NCI-H226 (cell line): ENCODE data around the gene ATG5.
"Not testable (repeated sequence)": the region's sequence is repeated elsewhere in the genome, so short reads cannot be mapped to it uniquely, and the experiment has no call there.

ENCODE experiments used
- DNase-seq: peaks from one replicate; pipeline ENCODE4 v3.0.0-alpha.2; 2015

The ATG5 gene

GRCh38 chr6:106309766-106310373 lies 15.7 kb downstream of the ATG5 start:
- DNase-seq: peak; percentile 64

DNA sequence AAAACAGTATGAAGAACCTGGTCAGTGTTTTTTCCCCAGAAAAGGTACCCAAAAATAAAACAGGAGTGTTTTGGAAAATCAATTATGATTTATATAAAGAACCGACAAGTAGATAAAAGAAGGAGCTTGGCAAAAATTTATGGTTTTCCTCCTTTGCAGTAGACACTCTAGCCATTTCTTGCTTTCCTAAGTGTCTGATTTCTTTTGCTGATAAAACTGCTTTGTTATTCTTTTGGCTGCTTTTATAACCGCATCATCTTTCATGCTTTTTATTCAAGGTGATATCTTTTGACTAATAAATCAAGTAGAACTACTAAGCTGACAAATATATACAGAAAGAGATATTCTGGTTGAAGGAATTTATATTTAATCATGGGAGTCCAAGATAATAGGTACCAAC lies 16.6 kb downstream of the ATG5 start:
- DNase-seq: peak; percentile 48

DNA sequence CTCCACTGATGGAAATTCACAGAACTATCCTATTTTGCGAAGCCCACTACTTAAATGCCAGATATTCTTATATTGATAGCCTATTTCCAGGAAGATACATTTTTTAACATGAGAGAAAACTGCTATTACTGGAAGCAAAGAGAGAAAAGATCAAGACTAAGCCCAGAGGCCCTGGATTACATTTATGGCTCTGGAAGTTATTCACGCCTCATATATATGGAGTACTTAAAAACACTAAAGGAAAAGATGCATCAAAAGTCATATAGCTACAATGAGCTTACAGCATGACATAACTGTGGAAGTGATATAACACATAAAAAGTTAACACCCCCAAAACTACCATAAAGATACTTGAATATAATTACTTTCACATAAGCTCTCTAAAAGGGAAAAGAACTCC lies 19.8 kb downstream of the ATG5 start:
- no peak for DNase-seq

GRCh38 chr6:106300944-106301343 lies 24.6 kb downstream of the ATG5 start:
- peak; percentile 20 for DNase-seq

GRCh38 chr6:106300020-106300780 lies 25.4 kb downstream of the ATG5 start:
- no peak for DNase-seq

DNA sequence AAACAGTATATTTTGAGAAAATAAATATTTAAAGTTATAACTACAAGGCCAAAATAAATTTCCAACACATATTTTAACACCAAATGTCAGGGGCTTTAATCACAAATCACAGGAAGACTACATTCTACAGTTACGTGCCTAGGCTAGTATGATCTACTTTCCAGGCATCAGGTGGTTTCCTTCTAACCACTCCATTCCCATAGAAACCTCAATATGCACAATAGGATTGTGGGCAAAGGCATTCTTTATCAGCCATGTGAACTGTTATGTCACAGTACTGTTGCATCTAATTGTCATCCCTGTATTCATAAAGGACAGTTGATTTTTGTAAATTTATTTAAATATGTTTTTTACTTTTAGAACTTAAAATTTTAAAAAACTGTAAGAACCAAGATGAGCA lies 32.4 kb downstream of the ATG5 start:
- DNase-seq: no peak

DNA sequence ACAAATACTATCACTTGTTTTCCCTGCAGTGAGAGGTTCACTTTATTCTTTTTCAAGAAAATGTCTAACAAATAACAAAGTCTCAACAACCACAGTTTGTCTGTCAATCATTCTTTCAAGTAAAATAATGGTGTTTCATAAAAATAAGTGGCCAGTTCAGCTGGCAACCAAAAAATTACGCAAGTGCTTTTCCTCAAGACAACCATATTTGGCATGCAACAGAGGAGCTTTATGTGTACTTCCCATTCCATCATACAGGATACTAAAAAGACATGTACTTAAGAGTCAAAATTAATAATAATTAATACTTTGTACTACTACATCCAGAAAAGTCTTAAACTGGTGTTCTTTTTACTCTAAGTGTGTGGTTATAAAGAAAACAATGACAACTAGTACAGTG lies 34.6 kb downstream of the ATG5 start:
- DNase-seq: no peak

GRCh38 chr6:106290032-106290431 lies 35.5 kb downstream of the ATG5 start:
- DNase-seq: no peak

GRCh38 chr6:106287215-106287614 lies 38.3 kb downstream of the ATG5 start:
- DNase-seq: no peak

- no peak for DNase-seq
Observed at GRCh38 chr6:106286746-106287145, 38.8 kb downstream of the ATG5 start.

DNA sequence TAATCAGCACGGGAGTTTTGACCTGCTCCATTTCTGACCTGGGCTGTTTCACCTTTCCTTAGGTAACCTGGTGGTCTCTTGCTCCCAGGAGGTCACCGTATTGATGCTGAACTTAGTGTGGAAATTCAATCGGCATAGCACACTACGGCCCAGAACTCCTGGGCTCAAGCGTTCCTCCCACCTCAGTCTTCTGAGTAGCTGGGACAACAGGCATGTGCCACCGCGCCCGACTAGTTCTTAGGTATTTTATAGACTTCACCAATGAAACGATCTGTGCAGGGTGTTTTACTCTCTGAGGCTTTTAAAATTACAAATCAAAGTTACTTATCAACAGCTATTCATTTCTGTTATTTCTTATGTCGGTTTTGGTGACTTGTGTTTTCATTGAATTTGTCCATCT lies 42.1 kb downstream of the ATG5 start:
- DNase-seq: no peak

DNA sequence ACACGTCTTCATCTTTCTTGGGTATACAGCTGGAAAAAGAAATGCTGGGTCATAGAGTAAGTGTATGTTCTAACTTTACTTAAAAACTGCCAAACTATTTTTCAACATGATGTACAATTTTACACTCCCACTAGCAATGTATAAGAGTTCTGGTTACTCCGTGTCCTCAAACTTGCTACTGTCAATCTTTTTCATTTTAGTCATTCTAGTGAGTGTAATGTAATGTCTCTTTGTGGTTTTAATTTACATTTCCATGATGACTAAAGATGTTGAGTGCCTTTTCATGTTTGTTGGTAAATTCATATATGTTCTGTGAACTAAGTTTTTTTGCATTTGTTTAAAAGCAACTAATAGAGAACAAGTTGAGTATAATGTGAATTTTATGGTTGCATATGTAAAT lies 43.9 kb downstream of the ATG5 start:
- no peak for DNase-seq

- no peak for DNase-seq
Observed at GRCh38 chr6:106281088-106281487, 44.5 kb downstream of the ATG5 start.

- peak; percentile 31 for DNase-seq
Observed at GRCh38 chr6:106279179-106279578, 46.4 kb downstream of the ATG5 start.

GRCh38 chr6:106275692-106276091 lies 49.9 kb downstream of the ATG5 start:
- DNase-seq: no peak

DNA sequence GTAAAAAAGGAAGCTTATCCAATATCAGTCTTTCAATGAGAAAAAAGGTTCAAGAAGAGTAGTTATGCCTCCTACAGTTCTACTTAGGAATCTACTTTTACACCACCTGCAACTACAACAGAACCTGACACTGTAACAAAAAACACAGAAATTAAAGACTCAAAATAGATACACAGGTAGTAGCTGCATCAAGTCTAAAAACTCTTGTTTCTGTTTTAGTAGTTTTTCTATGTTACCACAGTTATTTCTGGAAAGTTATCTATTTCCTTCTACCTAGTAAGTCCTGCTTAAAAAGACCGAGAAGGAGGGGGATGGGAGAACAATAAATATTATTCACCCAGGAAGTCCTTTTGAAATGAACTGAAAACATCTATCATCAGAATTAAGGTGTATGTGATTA lies 52.5 kb downstream of the ATG5 start:
- DNase-seq: no peak

GRCh38 chr6:106272287-106272686 lies 53.3 kb downstream of the ATG5 start:
- DNase-seq: no peak

- DNase-seq: no peak
Observed at GRCh38 chr6:106270414-106270813, 55.1 kb downstream of the ATG5 start.

GRCh38 chr6:106269268-106269919 lies 56.2 kb downstream of the ATG5 start:
- DNase-seq: not testable (repeated sequence)

GRCh38 chr6:106268500-106268899 lies 57.1 kb downstream of the ATG5 start:
- DNase-seq: not testable (repeated sequence)

GRCh38 chr6:106264433-106264832 lies 61.1 kb downstream of the ATG5 start:
- DNase-seq: not testable (repeated sequence)

DNA sequence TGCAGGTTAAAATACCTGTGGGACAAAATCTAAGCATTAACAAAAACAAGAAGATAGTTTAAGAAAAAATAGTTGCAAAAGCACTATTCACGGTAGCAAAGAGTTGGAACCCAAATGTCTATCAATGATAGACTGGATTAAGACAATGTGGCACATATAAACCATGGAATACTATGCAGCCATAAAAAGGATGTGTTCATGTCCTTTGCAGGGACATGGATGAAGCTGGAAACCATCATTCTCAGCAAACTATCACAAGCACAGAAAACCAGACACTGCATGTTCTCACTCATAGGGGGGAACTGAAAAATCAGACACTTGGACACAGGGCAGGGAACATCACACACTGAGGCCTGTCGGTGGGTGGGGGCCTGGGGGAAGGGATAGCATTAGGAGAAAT lies 65.8 kb downstream of the ATG5 start:
- DNase-seq: not testable (repeated sequence)

- DNase-seq: no peak
Observed at GRCh38 chr6:106258726-106259125, 66.8 kb downstream of the ATG5 start.

GRCh38 chr6:106257195-106257594 lies 68.4 kb downstream of the ATG5 start:
- DNase-seq: peak; percentile 13
